OCI-M2 (cell line): Measurements from ENCODE around the gene TMEM183A.
"Not testable (repeated sequence)": the region's sequence is repeated elsewhere in the genome, so short reads cannot be mapped to it uniquely, and the experiment has no call there.

Source experiments
- DNase-seq: peaks from one replicate; lab custom pipeline; 2025; ENCODE audit not compliant: unreplicated experiment; lab: John Stamatoyannopoulos, UW

The TMEM183A gene

GRCh38 chr1:202987255-202987654, 19.9 kb upstream of the TMEM183A start:
- DNase-seq = no peak

GRCh38 chr1:202987922-202988583, 19.1 kb upstream of the TMEM183A start:
- DNase-seq = no peak

DNA sequence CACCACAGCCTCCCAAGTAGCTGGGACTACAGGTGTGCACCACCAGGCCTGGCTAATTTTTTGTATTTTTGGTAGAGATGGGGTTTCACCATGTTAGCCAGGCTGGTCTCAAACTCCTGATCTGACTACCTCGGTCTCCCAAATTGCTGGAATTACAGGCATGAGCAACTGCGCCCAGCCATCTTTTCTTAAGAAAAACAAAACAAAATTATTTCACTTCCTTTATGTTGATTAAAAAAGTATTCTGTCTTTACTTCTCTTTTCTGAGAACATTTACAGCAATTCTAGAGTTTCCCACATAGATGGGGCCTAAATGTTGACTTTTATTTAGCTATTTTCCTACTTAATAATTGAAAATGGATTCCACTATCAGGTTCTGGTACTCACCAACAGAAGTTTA, 17.3 kb upstream of the TMEM183A start:
- DNase-seq = no peak

DNA sequence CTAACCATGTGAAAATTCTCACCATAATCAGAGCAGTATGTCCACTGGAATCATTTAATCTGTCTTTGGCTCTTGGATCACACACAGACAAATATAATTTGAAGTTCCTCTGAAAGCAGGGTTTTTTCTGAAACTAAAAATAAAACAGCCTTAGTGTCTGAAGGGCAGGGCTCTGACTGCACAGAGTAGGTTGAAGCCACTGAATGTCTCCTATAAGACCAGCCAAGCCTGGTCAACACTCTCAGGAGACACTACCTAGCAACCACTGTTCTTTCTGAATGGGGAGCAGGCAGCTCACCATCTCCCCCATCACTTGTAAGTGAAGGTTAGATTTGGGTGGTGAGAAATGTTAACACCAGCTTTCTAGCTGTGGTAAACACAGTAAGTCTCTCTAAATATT, 16.1 kb upstream of the TMEM183A start:
- no peak for DNase-seq

DNA sequence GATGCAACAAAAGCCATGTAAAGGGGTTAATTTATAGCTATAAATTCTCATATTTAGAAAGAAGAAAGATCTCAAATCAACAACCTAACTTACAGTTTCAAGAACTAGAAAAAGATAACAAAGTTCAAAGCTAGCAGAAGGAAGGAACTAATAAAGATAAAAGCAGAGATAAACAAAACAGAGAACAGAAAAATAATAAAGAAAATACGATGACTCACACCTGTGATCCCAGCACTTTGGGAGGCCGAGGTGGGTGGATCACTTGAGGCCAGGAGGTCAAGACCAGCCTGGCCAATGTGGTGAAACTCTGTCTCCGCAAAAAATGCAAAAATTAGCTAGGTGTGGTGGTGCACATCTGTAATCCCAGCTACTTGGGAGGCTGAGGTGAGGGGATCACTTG, 12.4 kb upstream of the TMEM183A start:
- DNase-seq = no peak

GRCh38 chr1:202998836-202999750, 8.1 kb upstream of the TMEM183A start:
- DNase-seq = no peak

DNA sequence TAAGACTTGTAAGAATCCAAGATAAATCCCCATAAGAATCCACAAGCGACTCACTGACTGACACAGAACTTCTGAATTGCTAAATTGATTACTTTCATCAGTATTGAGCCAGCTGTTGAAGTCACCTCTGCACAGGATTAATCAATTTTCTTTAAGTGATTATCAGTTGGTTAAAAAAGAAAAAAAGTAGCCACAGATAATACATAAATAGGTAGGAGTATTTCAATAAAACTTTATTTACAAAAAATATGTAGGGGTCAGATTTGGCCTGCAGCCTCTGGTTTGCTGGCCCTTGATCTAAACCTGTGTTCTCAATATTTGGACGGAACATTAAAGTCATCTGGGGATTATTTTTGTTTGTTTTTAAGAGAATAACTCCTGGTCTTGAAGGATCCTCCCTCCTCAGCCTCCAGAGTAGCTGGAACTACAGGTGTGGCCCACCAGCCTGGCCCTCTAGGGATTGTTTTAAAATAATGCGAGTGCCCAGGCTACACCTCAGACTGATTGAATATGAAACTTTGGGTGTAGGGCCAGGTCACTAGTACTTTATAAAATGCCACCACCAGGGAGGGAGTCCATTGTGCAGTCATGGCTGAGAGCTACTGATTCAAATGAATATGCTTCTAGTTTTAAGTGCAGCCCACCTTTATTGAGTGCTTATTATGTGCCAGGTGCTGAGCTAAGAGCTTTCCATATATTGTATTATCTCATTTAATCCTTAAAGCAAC, 6.8 kb upstream of the TMEM183A start:
- DNase-seq = no peak

DNA sequence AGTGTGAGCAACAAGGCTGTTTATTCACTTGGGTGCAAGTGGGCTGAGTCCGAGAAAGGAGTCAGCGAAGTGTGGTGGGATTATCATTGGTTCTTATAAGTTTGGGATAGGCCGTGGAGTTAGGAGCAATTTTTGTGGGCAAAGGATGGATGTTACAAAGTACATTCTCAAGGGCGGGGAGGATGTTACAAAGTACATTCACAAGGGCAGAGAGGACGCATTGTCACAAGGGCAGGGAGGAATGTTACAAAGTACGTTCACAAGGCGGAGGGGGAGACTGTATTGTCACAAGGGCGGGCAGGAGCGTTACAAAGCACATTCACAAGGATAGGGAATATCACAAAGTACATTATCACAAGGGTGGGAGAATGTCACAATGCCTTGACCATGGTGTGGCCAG, 5.2 kb upstream of the TMEM183A start:
- DNase-seq = no peak

DNA sequence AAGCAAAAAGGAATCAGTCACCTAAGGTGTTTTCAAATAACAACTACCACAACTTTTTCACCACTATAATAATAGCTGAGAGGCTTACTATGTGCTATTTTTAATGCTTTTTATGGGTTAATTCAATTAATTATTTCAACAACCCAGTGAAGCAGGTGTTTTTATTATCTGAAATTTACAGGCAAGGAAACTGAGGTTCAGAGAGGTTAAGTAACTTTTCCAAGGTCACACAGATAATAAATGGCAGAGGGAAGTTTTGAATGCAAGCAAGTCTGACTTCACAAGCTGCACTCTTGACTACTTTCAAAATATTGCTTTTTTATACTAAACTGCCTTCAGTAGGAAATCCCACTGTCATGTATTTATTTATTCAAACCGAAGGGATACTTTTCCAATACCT, 4.2 kb upstream of the TMEM183A start:
- no peak for DNase-seq

- peak; percentile 22 for DNase-seq
Observed at GRCh38 chr1:203005395-203006142, 1.6 kb upstream of the TMEM183A start.

DNA sequence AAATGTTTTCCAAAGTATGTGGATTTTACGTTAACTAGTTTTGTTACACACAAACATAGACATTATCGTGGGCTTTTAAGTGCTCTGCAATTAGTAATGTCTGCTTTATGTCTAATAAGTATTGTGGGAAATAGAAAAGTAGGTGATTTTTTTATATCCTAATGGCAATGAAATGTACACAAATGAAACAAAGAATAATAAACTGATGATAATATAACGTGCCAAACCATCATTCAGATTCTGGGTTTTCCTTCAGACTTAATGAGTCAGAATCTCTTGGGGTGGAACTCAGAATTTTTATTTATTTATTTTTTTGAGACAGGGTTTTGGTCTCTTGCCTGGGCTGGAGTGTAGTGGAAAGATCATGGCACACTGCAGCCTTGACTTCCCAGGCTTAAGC, 2.0 kb downstream of the TMEM183A start:
- no peak for DNase-seq

DNA sequence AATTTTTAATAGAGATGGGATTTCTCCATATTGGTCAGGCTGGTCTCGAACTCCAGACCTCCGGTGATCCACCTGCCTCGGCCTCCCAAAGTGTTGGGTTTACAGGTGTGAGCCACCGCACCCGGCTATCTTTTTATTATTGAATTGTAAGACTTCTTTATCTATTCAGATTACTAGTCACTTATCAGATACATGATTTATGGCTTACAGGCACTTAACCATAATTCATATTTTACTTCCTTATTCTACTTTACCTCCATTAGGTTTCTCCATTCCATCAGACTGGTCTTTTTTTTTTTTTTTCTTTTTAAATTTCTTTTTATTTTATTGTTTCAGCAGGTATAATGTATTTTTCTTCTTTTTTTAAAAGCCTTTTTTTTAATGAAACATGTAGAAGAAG, 4.4 kb downstream of the TMEM183A start:
- DNase-seq = no peak

- DNase-seq = no peak
Observed at GRCh38 chr1:203017061-203017460, 9.9 kb downstream of the TMEM183A start.

DNA sequence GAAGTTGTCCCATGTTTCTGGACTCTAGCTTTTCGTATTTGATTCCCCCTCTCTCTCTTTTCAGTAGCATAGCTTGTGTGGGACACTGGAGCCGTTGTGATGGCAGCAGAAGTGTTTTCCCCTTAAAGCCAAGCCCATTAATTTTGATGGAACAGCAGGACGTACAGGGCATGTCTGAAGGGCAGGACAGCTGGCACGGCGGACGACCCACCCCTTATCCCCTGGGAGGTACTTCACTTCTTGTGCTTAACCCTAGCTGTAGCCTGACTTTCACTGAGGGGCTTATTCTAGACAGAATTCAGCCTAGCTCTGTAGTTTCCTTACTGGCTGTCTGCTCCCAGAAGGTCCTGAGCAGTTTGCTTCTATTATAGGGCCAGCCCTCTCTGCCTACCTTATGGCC, 10.5 kb downstream of the TMEM183A start:
- DNase-seq = no peak

DNA sequence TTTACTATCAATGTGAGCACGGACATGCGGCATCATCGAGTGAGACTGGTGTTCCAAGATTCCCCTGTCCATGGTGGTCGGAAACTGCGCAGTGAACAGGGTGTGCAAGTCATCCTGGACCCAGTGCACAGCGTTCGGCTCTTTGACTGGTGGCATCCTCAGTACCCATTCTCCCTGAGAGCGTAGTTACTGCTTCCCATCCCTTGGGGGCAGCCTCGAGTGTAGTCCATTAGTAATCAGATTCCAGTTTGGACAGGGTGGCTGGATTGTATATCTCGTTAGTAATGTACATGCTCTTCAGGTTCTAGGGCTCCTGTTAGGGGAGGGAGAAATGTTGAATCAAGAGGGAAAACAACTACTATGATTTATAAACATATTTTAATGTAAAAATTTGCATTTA, 15.7 kb downstream of the TMEM183A start:
- not testable (repeated sequence) for DNase-seq

GRCh38 chr1:203025686-203026030, 18.5 kb downstream of the TMEM183A start:
- DNase-seq = no peak

GRCh38 chr1:203026031-203026665, 19.0 kb downstream of the TMEM183A start, which contains the start of gene PPFIA4:
PPFIA4 (plus strand) TSS chr1:203026491; CDS start chr1:203039009, 12,518 bp downstream.
- DNase-seq = peak; percentile 72

DNA sequence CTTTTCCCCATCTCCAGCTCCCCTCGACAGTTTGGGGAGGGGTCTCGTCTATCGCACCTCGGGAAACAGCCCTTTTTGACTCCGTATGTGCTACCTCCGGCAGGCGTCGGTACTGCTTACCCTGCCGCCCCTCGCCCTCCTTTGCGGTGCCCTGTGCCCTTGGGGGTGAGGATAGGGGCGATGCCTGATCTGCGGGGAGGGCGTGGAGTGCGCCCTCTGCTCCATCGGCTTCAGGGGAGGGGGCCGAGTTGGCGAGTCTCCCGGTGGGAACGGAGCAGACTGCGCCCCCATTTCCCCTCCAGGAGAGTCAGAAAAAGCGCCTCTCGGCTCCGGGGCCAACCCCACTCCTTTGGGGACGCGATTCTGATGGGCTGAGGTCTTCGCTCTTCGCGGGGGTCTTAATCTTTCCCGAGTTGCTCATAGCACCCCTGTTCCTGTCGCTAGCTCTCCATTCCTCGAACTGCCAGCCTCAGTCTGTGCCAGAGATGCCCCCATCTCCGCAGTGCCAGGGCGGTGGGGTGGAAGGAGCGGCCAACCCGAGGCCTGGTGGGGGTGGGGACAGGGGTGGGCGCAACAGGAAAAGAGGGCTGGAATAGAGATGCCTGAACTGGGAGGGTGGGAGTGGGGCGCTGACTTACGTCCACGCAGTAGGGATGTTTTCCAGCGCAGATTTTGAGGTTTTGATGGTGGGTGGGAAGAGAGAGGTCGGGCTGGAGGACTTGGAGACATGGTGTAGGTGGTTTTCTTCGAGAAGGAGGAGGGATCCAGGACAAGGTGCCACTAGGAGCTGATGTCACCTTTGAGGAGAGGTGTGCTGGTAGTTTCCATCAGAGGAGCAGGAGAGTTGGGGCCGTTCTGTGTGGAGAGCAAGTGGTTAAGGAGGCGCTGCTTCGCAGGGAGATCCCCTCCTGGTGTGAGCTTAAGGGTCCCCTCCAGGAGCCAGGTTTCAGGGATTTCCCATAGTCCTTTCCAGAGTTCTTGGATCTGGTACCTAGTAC, 19.8 kb downstream of the TMEM183A start:
- DNase-seq = no peak

GRCh38 chr1:203028067-203028783, 21.1 kb downstream of the TMEM183A start:
- no peak for DNase-seq
